HG02763 (cell line): ENCODE measurements around the gene ZNF208.
"Not testable (repeated sequence)": the region's sequence is repeated elsewhere in the genome, so short reads cannot be mapped to it uniquely, and the experiment has no call there.

Source experiments
- ATAC-seq: cut with Tn5 transposase; IDR thresholded peaks from one replicate; pipeline ENCODE4 v1.9.1; 2021; ENCODE audit warnings: mild to moderate bottlenecking, moderate library complexity; ENCODE audit not compliant: unreplicated experiment

The ZNF208 gene

DNA sequence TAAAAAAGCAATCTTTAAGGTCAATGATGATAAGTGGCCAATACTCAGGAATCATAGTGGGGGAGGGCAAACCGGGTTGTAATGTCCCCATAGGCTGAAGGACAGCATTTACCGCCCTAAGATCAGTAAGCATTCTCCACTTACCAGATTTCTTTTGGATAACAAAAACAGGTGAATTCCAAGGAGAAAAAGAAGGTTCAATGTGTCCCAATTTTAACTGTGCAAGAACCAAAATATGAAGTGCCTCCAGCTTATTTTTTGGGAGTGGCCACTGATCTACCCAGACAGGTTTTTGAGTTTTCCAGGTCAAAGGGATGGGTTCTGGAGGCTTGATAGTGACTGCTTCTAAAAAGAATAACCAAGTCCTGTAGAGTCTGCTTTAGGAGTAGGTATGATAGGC is 125.2 kb downstream of the ZNF208 start:
- not testable (repeated sequence) for ATAC-seq

GRCh38 chr19:21884786-21885185 is 126.0 kb downstream of the ZNF208 start:
- not testable (repeated sequence) for ATAC-seq

DNA sequence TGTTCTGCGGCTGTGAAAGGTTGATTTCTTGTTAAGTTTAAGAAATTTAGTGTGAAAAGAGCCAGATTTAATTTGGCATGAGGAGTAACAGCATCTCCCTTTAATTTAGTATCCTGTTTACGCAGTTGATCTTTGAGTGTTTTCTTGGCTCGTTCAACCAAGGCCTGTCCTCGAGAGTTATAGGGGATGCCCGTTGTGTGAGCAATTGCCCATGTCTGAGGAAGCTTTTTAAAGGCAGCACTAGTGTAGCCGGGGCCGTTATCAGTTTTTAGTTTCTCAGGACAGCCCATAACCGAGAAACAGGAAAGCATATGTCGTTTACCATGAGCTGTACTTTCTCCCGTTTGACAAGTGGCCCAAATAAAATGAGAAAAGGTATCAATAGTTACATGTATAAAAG is 127.2 kb downstream of the ZNF208 start:
- ATAC-seq: no peak
